ENCODE results near the gene HSPA5.
A peak's percentile ranks its signal among the peaks of the same experiment; 100 is the strongest.
"Not testable (repeated sequence)": the region's sequence is repeated elsewhere in the genome, so short reads cannot be mapped to it uniquely, and the experiment has no call there.

HSPA5 gene

GRCh38 chr9:125241863-125242739 lies 958 bp upstream of the HSPA5 start:
- DNase-seq = peak in 1 of 6 experiments; percentile 44

GRCh38 chr9:125240649-125240999 lies 519 bp downstream of the HSPA5 start:
- DNase-seq = peak in 4 of 6 experiments; percentile 50 to 66 (median 54)

GRCh38 chr9:125239631-125240597 lies 1.2 kb downstream of the HSPA5 start:
- no peak for DNase-seq

- DNase-seq = no peak
These were observed 2.2 kb downstream of the HSPA5 start for GRCh38 chr9:125238915-125239446.

GRCh38 chr9:125238127-125238914 lies 2.8 kb downstream of the HSPA5 start:
- peak in 1 of 6 experiments; percentile 9 for DNase-seq

- not testable (repeated sequence) for DNase-seq
These were observed 4.5 kb downstream of the HSPA5 start for GRCh38 chr9:125236520-125237159.

GRCh38 chr9:125235804-125236519 lies 5.2 kb downstream of the HSPA5 start:
- no peak for DNase-seq

- DNase-seq = not testable (repeated sequence)
These were observed 7.0 kb downstream of the HSPA5 start for GRCh38 chr9:125234099-125234498.

GRCh38 chr9:125233678-125234077 lies 7.5 kb downstream of the HSPA5 start:
- no peak for DNase-seq

GRCh38 chr9:125227761-125228160 lies 13.4 kb downstream of the HSPA5 start:
- no peak for DNase-seq

- DNase-seq = not testable (repeated sequence)
These were observed 16.3 kb downstream of the HSPA5 start for GRCh38 chr9:125224858-125225257.

- no peak for DNase-seq
These were observed 22.5 kb downstream of the HSPA5 start for GRCh38 chr9:125218621-125219020.

GRCh38 chr9:125214186-125214585 lies 27.0 kb downstream of the HSPA5 start:
- DNase-seq = no peak

GRCh38 chr9:125204477-125204876 lies 36.7 kb downstream of the HSPA5 start:
- DNase-seq = no peak

GRCh38 chr9:125202846-125203618 lies 38.1 kb downstream of the HSPA5 start:
- no peak for DNase-seq

- DNase-seq = peak; percentile 66 to 85 (median 82)
These were observed 40.7 kb downstream of the HSPA5 start, which contains the start of gene RABEPK for GRCh38 chr9:125200216-125201047. Gene RABEPK (plus strand): TSS chr9:125200542. CDS start chr9:125203014, 2,472 bp downstream.

GRCh38 chr9:125195591-125195990 lies 45.6 kb downstream of the HSPA5 start:
- DNase-seq = peak in 3 of 6 experiments; percentile 39 to 72 (median 57)

- not testable (repeated sequence) for DNase-seq
These were observed 46.7 kb downstream of the HSPA5 start for GRCh38 chr9:125194466-125194865.

- DNase-seq = peak in 1 of 6 experiments; percentile 35
These were observed 50.8 kb downstream of the HSPA5 start for GRCh38 chr9:125190361-125190801.
